K562 (cell line): ENCODE measurements around the gene GAD1. TPM values are rescaled to one million over a fixed set of nuclear protein-coding genes. Genes with fewer than 3 reads are reported as not detected.

Experiments
- ATAC-seq: fragments of 200-7000 bp; cut with Tn5 transposase; 3 replicates; pipeline ENCODE4 v1.9.1; 2020; ENCODE audit warnings: moderate library complexity
- BruUV-seq: library from RNA; stranded (reverse); fragments of 400-500 nt; replicated peaks from 2 replicates; lab custom pipeline; 2021; lab: Mats Ljungman, UMichigan
- CTCF ChIA-PET: fragments of 300-600 bp; formaldehyde crosslinking; extraction: SDS; loops from one replicate; lab custom pipeline; 2021; ENCODE audit warnings: low intra/inter-chr PET ratio; lab: Yijun Ruan, JAX
- POLR2A ChIA-PET: fragments of 300-600, 350-650 bp; sonication (Branson Sonifier 250); formaldehyde crosslinking; extraction: SDS; loops from one replicate; lab custom pipeline; 2021; ENCODE audit warnings: antibody characterized with exemption, inconsistent platforms; lab: Yijun Ruan, JAX
- DNase-seq, 4 experiments: peaks; one replicate each; pipeline versions ENCODE4 v3.0.0 to v3.0.0-alpha.2; 2011 to 2018; ENCODE audit warnings: low spot score in 3 of 4, mixed read lengths in 3 of 4; ENCODE audit errors: extremely low read depth in 1 of 4
- FAIRE-seq: peaks from 2 replicates; lab custom pipeline; 2011; peaks lifted over from hg19 to GRCh38; lab: Jason Lieb, UNC
- H2AFZ ChIP-seq: 2 replicates; pipeline ENCODE4 v1.6.0; 2011; ENCODE audit warnings: low read depth, low read length, control low read depth, inconsistent platforms
- H3K27ac ChIP-seq: fragments of 200-600 bp; 3 replicates; pipeline ENCODE4 v1.8.0; 2011; ENCODE audit warnings: low read depth, mild to moderate bottlenecking, control low read depth, inconsistent platforms, low read length, moderate library complexity, mixed read lengths; ENCODE audit errors: extremely low read depth
- H3K27me3 ChIP-seq, 2 experiments: fragments of 300-600 bp in 1 of 2; 2 replicates in 1 of 2; 3 replicates in 1 of 2; pipeline versions ENCODE4 v1.6.0 to v1.8.0; 2011; ENCODE audit warnings: inconsistent platforms in 2 of 2, low read length in 2 of 2, mild to moderate bottlenecking in 1 of 2, mixed read lengths in 1 of 2, moderate library complexity in 1 of 2; ENCODE audit not compliant: control insufficient read depth in 2 of 2, insufficient read depth in 2 of 2
- H3K36me3 ChIP-seq: fragments of 300-600 bp; 3 replicates; pipeline ENCODE4 v1.8.0; 2011; ENCODE audit warnings: mild to moderate bottlenecking, low read length, inconsistent platforms; ENCODE audit not compliant: control insufficient read depth, insufficient read depth
- H3K4me1 ChIP-seq, 2 experiments: fragments of 200-600 bp in 1 of 2; replicated peaks in 1 of 2; 2 replicates in 1 of 2; 3 replicates in 1 of 2; pipeline versions ENCODE4 v1.5.1 to v1.8.0; 2011; ENCODE audit warnings: inconsistent platforms in 2 of 2, low read length in 2 of 2, mild to moderate bottlenecking in 1 of 2, mixed read lengths in 1 of 2, moderate library complexity in 1 of 2; ENCODE audit not compliant: control insufficient read depth in 2 of 2, insufficient read depth in 2 of 2
- H3K4me2 ChIP-seq: 2 replicates; pipeline ENCODE4 v1.6.1; 2011; ENCODE audit warnings: low read length, control low read depth, inconsistent platforms, mixed read lengths; ENCODE audit not compliant: insufficient read depth
- H3K4me3 ChIP-seq: fragments of 200-600 bp; sonication (generic), shearing (Covaris generic); 2 replicates; pipeline ENCODE4 v1.5.1; 2016; ENCODE audit warnings: control low read depth, inconsistent platforms
- H3K79me2 ChIP-seq: fragments of 200-600 bp; 3 replicates; pipeline ENCODE4 v1.8.0; 2011; ENCODE audit warnings: low read length, inconsistent platforms; ENCODE audit not compliant: control insufficient read depth, insufficient read depth
- H3K9ac ChIP-seq, 2 experiments: 2 replicates each; pipeline versions ENCODE4 v1.6.0 to v1.6.1; 2011; ENCODE audit warnings: low read depth in 2 of 2, low read length in 2 of 2, control low read depth in 1 of 2, inconsistent platforms in 1 of 2, mild to moderate bottlenecking in 1 of 2, mixed read lengths in 1 of 2; ENCODE audit not compliant: insufficient read depth in 1 of 2
- H3K9me1 ChIP-seq: one replicate; pipeline ENCODE4 v1.6.0; 2011; ENCODE audit warnings: inconsistent platforms, mild to moderate bottlenecking, low read length, moderate library complexity; ENCODE audit not compliant: control insufficient read depth, insufficient read depth
- H3K9me3 ChIP-seq: replicated peaks from 2 replicates; pipeline ENCODE4 v1.5.1; 2011; ENCODE audit warnings: low read depth, low read length, inconsistent platforms; ENCODE audit not compliant: control insufficient read depth, insufficient read depth
- H4K20me1 ChIP-seq: replicated peaks from 2 replicates; pipeline ENCODE4 v1.6.1; 2011; ENCODE audit warnings: low read length, inconsistent platforms, mixed read lengths; ENCODE audit not compliant: control insufficient read depth, insufficient read depth
- AFF4 ChIP-seq: sonication (generic); formaldehyde crosslinking; IDR thresholded peaks from 2 replicates; pipeline ENCODE4 v1.8.0; 2023; ENCODE audit warnings: mild to moderate bottlenecking, missing genetic modification reagents
- CHD4 ChIP-seq: fragments of 200-600 bp; sonication (generic); IDR thresholded peaks from 3 replicates; pipeline ENCODE4 v1.6.1; 2012; ENCODE audit warnings: low read depth, mild to moderate bottlenecking, mixed read lengths, low read length, inconsistent platforms; ENCODE audit not compliant: insufficient read depth, insufficient replicate concordance, poor library complexity, severe bottlenecking
- FOSL1 ChIP-seq: fragments of 200-800 bp; sonication (Bioruptor generic); conservative IDR thresholded peaks from 2 replicates; pipeline ENCODE4 v1.6.1; 2016; ENCODE audit warnings: missing genetic modification characterization, missing compliant biosample characterization
- KLF16 ChIP-seq: IDR thresholded peaks from 2 replicates; pipeline ENCODE4 v1.6.1; 2016; ENCODE audit warnings: antibody characterized with exemption
- MLLT1 ChIP-seq, 2 experiments: fragments of 450-650 bp; IDR thresholded peaks; 2 replicates each; pipeline ENCODE4 v1.6.1; 2016
- POLR2H ChIP-seq: IDR thresholded peaks from 2 replicates; pipeline ENCODE4 v1.6.1; 2016; ENCODE audit warnings: missing genetic modification characterization, low read depth, mild to moderate bottlenecking, control low read depth, missing compliant biosample characterization, moderate library complexity
- TEAD1 ChIP-seq, 2 experiments: fragments of 450-650 bp in 1 of 2; sonication (generic) in 1 of 2; formaldehyde crosslinking; IDR thresholded peaks; 2 replicates each; pipeline versions ENCODE4 v1.4.0 to v1.8.0; 2020 to 2022; ENCODE audit warnings: mild to moderate bottlenecking in 2 of 2, missing genetic modification reagents in 1 of 2
- TFE3 ChIP-seq: fragments of 450-650 bp; formaldehyde crosslinking; IDR thresholded peaks from 2 replicates; pipeline ENCODE4 v1.4.0; 2020; ENCODE audit warnings: mild to moderate bottlenecking, mixed read lengths
- TGIF2 ChIP-seq: sonication (generic); formaldehyde crosslinking; IDR thresholded peaks from 2 replicates; pipeline ENCODE4 v1.8.1; 2022; ENCODE audit warnings: mild to moderate bottlenecking, missing genetic modification reagents, moderate library complexity
- TRIM24 ChIP-seq, 2 experiments: fragments of 450-650 bp; IDR thresholded peaks; 2 replicates each; pipeline ENCODE4 v1.6.1; 2016
- ZBTB43 ChIP-seq: sonication (generic); formaldehyde crosslinking; IDR thresholded peaks from 2 replicates; pipeline ENCODE4 v1.8.0; 2023; ENCODE audit warnings: mild to moderate bottlenecking, missing genetic modification reagents
- ZNF24 ChIP-seq: fragments of 450-650 bp; IDR thresholded peaks from 2 replicates; pipeline ENCODE4 v1.6.1; 2016
- ZNF282 ChIP-seq: sonication (generic); formaldehyde crosslinking; IDR thresholded peaks from 2 replicates; pipeline ENCODE4 v1.8.1; 2023; ENCODE audit warnings: missing genetic modification reagents
- ZNF551 ChIP-seq: fragments of 250-450 bp; sonication (Bioruptor Pico); IDR thresholded peaks from 2 replicates; pipeline ENCODE4 v1.5.0; 2021; ENCODE audit warnings: mild to moderate bottlenecking, moderate library complexity
- ZNF76 ChIP-seq: fragments of 250-450 bp; sonication (Bioruptor Pico); IDR thresholded peaks from 2 replicates; pipeline ENCODE4 v1.4.0; 2020; ENCODE audit warnings: mild to moderate bottlenecking, moderate library complexity, borderline replicate concordance
- WGBS: fragments of 100-300 bp; shearing (Covaris generic); methylation state at CpG from one replicate; pipeline ENCODE4 v1.1.6; 2016; ENCODE audit warnings: low coverage, mixed read lengths; ENCODE audit not compliant: insufficient coverage; ENCODE audit errors: missing lambda C conversion rate; 5-methylcytosine and 5-hydroxymethylcytosine counted together
- in situ Hi-C: fragments of 300-500 bp; cut with MboI; formaldehyde crosslinking; loops from 4 replicates; pipeline ENCODE4 v1.15.0; 2018; ENCODE audit warnings: inconsistent platforms, mixed read lengths
- intact Hi-C: fragments of 100-400 bp; cut with micrococcal nuclease; formaldehyde crosslinking; loops from 2 replicates; pipeline ENCODE4 v1.14.2; 2022
- polyA plus RNA-seq, 8 experiments: library from polyadenylated mRNA; depleted of rRNA in 4 of 8; stranded (reverse) in 5 of 8; unstranded in 3 of 8; fragments of >200 nt; fragmentation: Nextera tagmentation in 2 of 8; fragmentation: Illumina TruSeq in 1 of 8; extraction: Ambion mirVana in 2 of 8; extraction: Trizol in 1 of 8; gene quantifications; 2 replicates each; pipeline versions ENCODE4 v1.2.1 to v1.2.3, GENCODE V29; 2011 to 2014; ENCODE audit warnings: inconsistent platforms in 1 of 8, missing spikeins in 1 of 8
- total RNA-seq, 7 experiments: library from RNA; depleted of rRNA in 6 of 7; stranded (reverse); fragments of >200 nt in 6 of 7; fragmentation: Illumina TruSeq in 2 of 7; extraction: Trizol in 2 of 7; gene quantifications; 2 replicates each; pipeline versions ENCODE4 v1.2.1 to v1.2.3, GENCODE V29; 2011 to 2021; ENCODE audit warnings: low replicate concordance in 1 of 7

The GAD1 gene
- total and polyA plus RNA-seq, 9 of the 15 experiments (the other 6 are each of a cell fraction or from before 2014, with no cell fraction given), result 2.7 to 29.1 (median 15.7) TPM

GRCh38 chr2:170869036-170869435 is 52.3 kb downstream of the GAD1 start:
- Histone ChIP-seq H3K79me2 (no peaks in the 10 kb centered on the region), H3K27ac (no peak overlapping the region), H4K20me1 (no peaks in the 10 kb centered on the region), H3K4me3 (no peak overlapping the region), H3K4me2 (no peak overlapping the region), H3K9ac (no peak overlapping the region), H3K9me3 (no peaks in the 10 kb centered on the region), H3K9me1 (no peaks in the 10 kb centered on the region), H3K27me3 (no peaks in the 10 kb centered on the region), H3K36me3 (no peaks in the 10 kb centered on the region), H3K4me1 (no peaks in the 10 kb centered on the region; a peak in 2 of 5 replicates), H2AFZ (no peak overlapping the region)
- DNase-seq (no peak), ATAC-seq (no peak), FAIRE-seq (no peak)
- no TSS peak for BruUV-seq
- in situ Hi-C loops (no loop called here), intact Hi-C loops (no loop called here)
- WGBS, result 0% methylated on average over 1 of the region's 1 CpG
- CTCF ChIA-PET, result no interaction called here
- POLR2A ChIA-PET, result no interaction called here
- no peak for TF ChIP-seq ZNF76 (CRISPR knock-in tag)
- no peak for TF ChIP-seq TGIF2 (CRISPR knock-in tag)
- no peak for TF ChIP-seq KLF16
- TF ChIP-seq CHD4, result no peak
- TF ChIP-seq POLR2H (tag), result no peak
- no peak for TF ChIP-seq ZNF551
- TF ChIP-seq ZNF282 (CRISPR knock-in tag), result no peak
- TF ChIP-seq ZBTB43 (CRISPR knock-in tag), result no peak
- TF ChIP-seq TEAD1 (CRISPR knock-in tag; IDR thresholded peaks at IDR 0.05), result no peak
- no peak for TF ChIP-seq MLLT1 (IDR thresholded peaks at IDR 0.05)
- no peak for TF ChIP-seq TRIM24 (IDR thresholded peaks at IDR 0.05)
- TF ChIP-seq FOSL1, result no peak
- TF ChIP-seq TFE3 (CRISPR knock-in tag), result no peak
- TF ChIP-seq AFF4, result no peak
- TF ChIP-seq ZNF24, result no peak
